Uterus (tissue), 2 donors: Measurements from ENCODE around the gene PTPRG.

Experiments used
- CTCF ChIP-seq, 4 experiments: fragments of 200-600 bp in 2 of 4; fragments of 450-650 bp in 2 of 4; sonication (generic) in 2 of 4; IDR thresholded peaks; one replicate each; pipeline ENCODE4 v1.5.1; 2016 to 2019; ENCODE audit warnings: antibody characterized with exemption in 4 of 4, mild to moderate bottlenecking in 2 of 4, moderate library complexity in 1 of 4
- POLR2A ChIP-seq, 2 donors: fragments of 450-650 bp; IDR thresholded peaks; one replicate each; pipeline ENCODE4 v1.6.1; 2016; ENCODE audit warnings: antibody characterized with exemption in 2 of 2, mild to moderate bottlenecking in 1 of 2, moderate library complexity in 1 of 2

GRCh38 chr3:62171789-62172188 lies 610.4 kb downstream of the PTPRG start:
- TF ChIP-seq CTCF (IDR thresholded peaks at IDR 0.05) (no peak), POLR2A (IDR thresholded peaks at IDR 0.05) (no peak)
